H9 (cell line): ENCODE results near the gene GDPD4. TPM values are rescaled to one million over a fixed set of nuclear protein-coding genes. Genes with fewer than 3 reads are reported as not detected.

Source experiments
- DNase-seq: peaks from one replicate; pipeline ENCODE4 v3.0.0-alpha.2; 2017
- H2AFZ ChIP-seq: one replicate; pipeline ENCODE4 v1.6.1; 2013; ENCODE audit warnings: mild to moderate bottlenecking, low read length, control low read depth, moderate library complexity
- H2AK5ac ChIP-seq: 2 replicates; pipeline ENCODE4 v1.6.1; 2013; ENCODE audit warnings: low read length, control low read depth, mixed read lengths; ENCODE audit not compliant: insufficient read length
- H2BK120ac ChIP-seq: one replicate; pipeline ENCODE4 v1.6.1; 2013; ENCODE audit warnings: low read depth, mild to moderate bottlenecking, low read length, control low read depth, inconsistent platforms; ENCODE audit not compliant: poor library complexity, severe bottlenecking
- H2BK12ac ChIP-seq: 2 replicates; pipeline ENCODE4 v1.6.1; 2013; ENCODE audit warnings: low read length, control low read depth, mixed read lengths, low read depth; ENCODE audit not compliant: insufficient read length
- H2BK15ac ChIP-seq: 2 replicates; pipeline ENCODE4 v1.6.1; 2013; ENCODE audit warnings: low read depth, low read length, control low read depth
- H2BK20ac ChIP-seq: one replicate; pipeline ENCODE4 v1.6.1; 2013; ENCODE audit warnings: low read depth, mild to moderate bottlenecking, low read length, control low read depth, inconsistent platforms; ENCODE audit not compliant: poor library complexity, severe bottlenecking
- H2BK5ac ChIP-seq: 2 replicates; pipeline ENCODE4 v1.6.1; 2013; ENCODE audit warnings: low read length, control low read depth, mixed read lengths; ENCODE audit not compliant: insufficient read length
- H3K14ac ChIP-seq: 2 replicates; pipeline ENCODE4 v1.6.1; 2013; ENCODE audit warnings: low read length, control low read depth; ENCODE audit not compliant: insufficient read depth
- H3K18ac ChIP-seq: 2 replicates; pipeline ENCODE4 v1.6.1; 2013; ENCODE audit warnings: low read depth, mild to moderate bottlenecking, mixed read lengths, low read length, control low read depth; ENCODE audit not compliant: insufficient read length
- H3K23ac ChIP-seq: 2 replicates; pipeline ENCODE4 v1.6.1; 2013; ENCODE audit warnings: low read length, control low read depth, mixed read lengths, low read depth; ENCODE audit not compliant: insufficient read length
- H3K23me2 ChIP-seq: 2 replicates; pipeline ENCODE4 v1.6.1; 2013; ENCODE audit warnings: low read depth, mild to moderate bottlenecking, mixed read lengths, low read length, control low read depth; ENCODE audit not compliant: insufficient read length, poor library complexity, severe bottlenecking
- H3K27ac ChIP-seq: 2 replicates; pipeline ENCODE4 v1.5.1; 2013; ENCODE audit warnings: low read length, control low read depth, mixed read lengths, low read depth; ENCODE audit not compliant: insufficient read length
- H3K27me3 ChIP-seq: 2 replicates; pipeline ENCODE4 v1.6.1; 2013; ENCODE audit warnings: low read length, control low read depth, inconsistent platforms; ENCODE audit not compliant: insufficient read depth
- H3K4ac ChIP-seq: 2 replicates; pipeline ENCODE4 v1.6.1; 2013; ENCODE audit warnings: low read depth, mild to moderate bottlenecking, control low read depth, inconsistent platforms, low read length, moderate library complexity
- H3K4me1 ChIP-seq: 2 replicates; pipeline ENCODE4 v1.6.1; 2013; ENCODE audit warnings: low read length, control low read depth, inconsistent platforms; ENCODE audit not compliant: insufficient read depth
- H3K4me2 ChIP-seq: 2 replicates; pipeline ENCODE4 v1.6.1; 2013; ENCODE audit warnings: low read length, control low read depth, mixed read lengths; ENCODE audit not compliant: insufficient read length, insufficient read depth
- H3K56ac ChIP-seq: 2 replicates; pipeline ENCODE4 v1.6.1; 2013; ENCODE audit warnings: low read depth, mild to moderate bottlenecking, mixed read lengths, low read length, control low read depth; ENCODE audit not compliant: insufficient read length
- H3K79me1 ChIP-seq: 2 replicates; pipeline ENCODE4 v1.6.1; 2013; ENCODE audit warnings: low read depth, mild to moderate bottlenecking, moderate library complexity, low read length, control low read depth, inconsistent platforms; ENCODE audit not compliant: insufficient read depth, poor library complexity, severe bottlenecking
- H3K79me2 ChIP-seq: 2 replicates; pipeline ENCODE4 v1.6.1; 2013; ENCODE audit warnings: low read length, control low read depth, inconsistent platforms; ENCODE audit not compliant: insufficient read depth
- H3K9ac ChIP-seq: 2 replicates; pipeline ENCODE4 v1.6.1; 2013; ENCODE audit warnings: low read length, control low read depth, mixed read lengths; ENCODE audit not compliant: insufficient read length; ENCODE audit errors: extremely low read depth
- H3K9me3 ChIP-seq: one replicate; pipeline ENCODE4 v1.6.1; 2013; ENCODE audit warnings: low read depth, low read length, inconsistent platforms; ENCODE audit not compliant: control insufficient read depth
- H3T11ph ChIP-seq: one replicate; pipeline ENCODE4 v1.6.1; 2013; ENCODE audit warnings: mild to moderate bottlenecking, low read length, control low read depth, inconsistent platforms
- H4K20me1 ChIP-seq: one replicate; pipeline ENCODE4 v1.6.1; 2013; ENCODE audit not compliant: control insufficient read depth, insufficient read length, insufficient read depth
- H4K5ac ChIP-seq: 2 replicates; pipeline ENCODE4 v1.6.1; 2013; ENCODE audit warnings: low read depth, mild to moderate bottlenecking, mixed read lengths, low read length, control low read depth; ENCODE audit not compliant: insufficient read length
- H4K8ac ChIP-seq: replicated peaks from 2 replicates; pipeline ENCODE4 v1.6.1; 2013; ENCODE audit warnings: low read length, control low read depth, mixed read lengths, low read depth; ENCODE audit not compliant: insufficient read length
- H4K91ac ChIP-seq: 2 replicates; pipeline ENCODE4 v1.6.1; 2013; ENCODE audit warnings: low read depth, mild to moderate bottlenecking, moderate library complexity, mixed read lengths, low read length, control low read depth; ENCODE audit not compliant: insufficient read length
- H3K27ac Mint-ChIP-seq, 3 experiments: 2 replicates in 2 of 3; 3 replicates in 1 of 3; pipeline ENCODE4 v1.8.0; 2020 to 2021; ENCODE audit warnings: mixed read lengths in 3 of 3, mild to moderate bottlenecking in 1 of 3, moderate library complexity in 1 of 3
- H3K27me3 Mint-ChIP-seq: 2 replicates; pipeline ENCODE4 v1.8.0; 2021; ENCODE audit warnings: low read depth, mild to moderate bottlenecking, moderate library complexity, mixed read lengths
- H3K36me3 Mint-ChIP-seq, 3 experiments: 2 replicates in 2 of 3; 3 replicates in 1 of 3; pipeline ENCODE4 v1.8.0; 2020 to 2021; ENCODE audit warnings: low read depth in 3 of 3, mixed read lengths in 3 of 3; ENCODE audit not compliant: insufficient read depth in 1 of 3
- H3K4me1 Mint-ChIP-seq, 2 experiments: 2 replicates each; pipeline ENCODE4 v1.8.0; 2020; ENCODE audit warnings: mixed read lengths in 2 of 2
- H3K4me3 Mint-ChIP-seq, 2 experiments: 2 replicates in 1 of 2; 3 replicates in 1 of 2; pipeline ENCODE4 v1.8.0; 2020 to 2021; ENCODE audit warnings: mild to moderate bottlenecking in 2 of 2, mixed read lengths in 2 of 2, moderate library complexity in 1 of 2
- H3K9me3 Mint-ChIP-seq, 2 experiments: 2 replicates in 1 of 2; 3 replicates in 1 of 2; pipeline ENCODE4 v1.8.0; 2020; ENCODE audit warnings: mild to moderate bottlenecking in 2 of 2, mixed read lengths in 2 of 2, moderate library complexity in 1 of 2
- CTCF ChIP-seq: fragments of 200-600 bp; sonication (generic); conservative IDR thresholded peaks from 3 replicates; pipeline ENCODE4 v1.8.0; 2021; ENCODE audit warnings: antibody characterized with exemption, mild to moderate bottlenecking
- WGBS: extraction: QIAGEN DNeasy Blood & Tissue Kit; methylation state at CpG from one replicate; pipeline ENCODE4 v1.1.7; 2013; ENCODE audit warnings: missing lambda C conversion rate, low lambda C conversion rate, mixed read lengths; ENCODE audit not compliant: insufficient read length; ENCODE audit errors: extremely low coverage; 5-methylcytosine and 5-hydroxymethylcytosine counted together
- total RNA-seq: library from RNA; stranded (reverse); gene quantifications from 2 replicates; pipeline ENCODE4 v1.2.1, GENCODE V29; 2021

GDPD4 gene
- total RNA-seq, 1 experiment from 2014 or later: not detected

GRCh38 chr11:77197626-77198320 lies 103.7 kb downstream of the GDPD4 start:
- no peak overlapping the region for H3K14ac ChIP-seq
- H2BK20ac ChIP-seq: no peak overlapping the region
- no peak overlapping the region for H2AK5ac ChIP-seq
- no peak overlapping the region for H3K56ac ChIP-seq
- H2BK120ac ChIP-seq: no peak overlapping the region
- no peak overlapping the region for H3K4ac ChIP-seq
- H3K18ac ChIP-seq: no peak overlapping the region
- no peak overlapping the region for H3K23ac ChIP-seq
- H4K91ac ChIP-seq: no peak overlapping the region
- Mint-ChIP-seq H3K4me3 (no peak overlapping the region), H3K9me3 (no peaks in the 10 kb centered on the region), H3K27me3 (no peaks in the 10 kb centered on the region), H3K27ac (no peak overlapping the region), H3K36me3 (no peaks in the 10 kb centered on the region), H3K4me1 (peaks cover 2 to 5% of the 10 kb centered on the region in 2 experiments; a peak in 3 of 4 replicates)
- peaks cover 2% of the 10 kb centered on the region for H4K20me1 ChIP-seq
- H3K9me3 ChIP-seq: no peaks in the 10 kb centered on the region
- H3T11ph ChIP-seq: no peak overlapping the region
- H3K23me2 ChIP-seq: no peaks in the 10 kb centered on the region
- H3K79me1 ChIP-seq: no peaks in the 10 kb centered on the region
- no peak overlapping the region for H3K4me2 ChIP-seq
- no peak overlapping the region for H4K5ac ChIP-seq
- TF ChIP-seq CTCF: no peak
- no peak overlapping the region for H3K27ac ChIP-seq
- H2BK5ac ChIP-seq: no peak overlapping the region
- no peak overlapping the region for H2BK12ac ChIP-seq
- no peak for DNase-seq
- H4K8ac ChIP-seq: no peak overlapping the region
- no peaks in the 10 kb centered on the region for H3K27me3 ChIP-seq
- no peak overlapping the region for H2BK15ac ChIP-seq
- no peaks in the 10 kb centered on the region for H3K79me2 ChIP-seq
- H2AFZ ChIP-seq: no peak overlapping the region
- no CpG with 5 or more reads among the region's 14 CpGs for WGBS
- no peak overlapping the region for H3K9ac ChIP-seq
- H3K4me1 ChIP-seq: no peaks in the 10 kb centered on the region
